H9 (cell line): ENCODE measurements around the gene ZBTB17. TPM values are rescaled to one million over a fixed set of nuclear protein-coding genes. Genes with fewer than 3 reads are reported as not detected.
A peak's percentile ranks its signal among the peaks of the same experiment; 100 is the strongest.

Source experiments
- DNase-seq: peaks from one replicate; pipeline ENCODE4 v3.0.0-alpha.2; 2017
- H2AFZ ChIP-seq: one replicate; pipeline ENCODE4 v1.6.1; 2013; ENCODE audit warnings: mild to moderate bottlenecking, low read length, control low read depth, moderate library complexity
- H2AK5ac ChIP-seq: 2 replicates; pipeline ENCODE4 v1.6.1; 2013; ENCODE audit warnings: low read length, control low read depth, mixed read lengths; ENCODE audit not compliant: insufficient read length
- H2BK120ac ChIP-seq: one replicate; pipeline ENCODE4 v1.6.1; 2013; ENCODE audit warnings: low read depth, mild to moderate bottlenecking, low read length, control low read depth, inconsistent platforms; ENCODE audit not compliant: poor library complexity, severe bottlenecking
- H2BK12ac ChIP-seq: 2 replicates; pipeline ENCODE4 v1.6.1; 2013; ENCODE audit warnings: low read length, control low read depth, mixed read lengths, low read depth; ENCODE audit not compliant: insufficient read length
- H2BK15ac ChIP-seq: 2 replicates; pipeline ENCODE4 v1.6.1; 2013; ENCODE audit warnings: low read depth, low read length, control low read depth
- H2BK20ac ChIP-seq: one replicate; pipeline ENCODE4 v1.6.1; 2013; ENCODE audit warnings: low read depth, mild to moderate bottlenecking, low read length, control low read depth, inconsistent platforms; ENCODE audit not compliant: poor library complexity, severe bottlenecking
- H2BK5ac ChIP-seq: 2 replicates; pipeline ENCODE4 v1.6.1; 2013; ENCODE audit warnings: low read length, control low read depth, mixed read lengths; ENCODE audit not compliant: insufficient read length
- H3K14ac ChIP-seq: 2 replicates; pipeline ENCODE4 v1.6.1; 2013; ENCODE audit warnings: low read length, control low read depth; ENCODE audit not compliant: insufficient read depth
- H3K18ac ChIP-seq: 2 replicates; pipeline ENCODE4 v1.6.1; 2013; ENCODE audit warnings: low read depth, mild to moderate bottlenecking, mixed read lengths, low read length, control low read depth; ENCODE audit not compliant: insufficient read length
- H3K23ac ChIP-seq: 2 replicates; pipeline ENCODE4 v1.6.1; 2013; ENCODE audit warnings: low read length, control low read depth, mixed read lengths, low read depth; ENCODE audit not compliant: insufficient read length
- H3K23me2 ChIP-seq: 2 replicates; pipeline ENCODE4 v1.6.1; 2013; ENCODE audit warnings: low read depth, mild to moderate bottlenecking, mixed read lengths, low read length, control low read depth; ENCODE audit not compliant: insufficient read length, poor library complexity, severe bottlenecking
- H3K27ac ChIP-seq: 2 replicates; pipeline ENCODE4 v1.5.1; 2013; ENCODE audit warnings: low read length, control low read depth, mixed read lengths, low read depth; ENCODE audit not compliant: insufficient read length
- H3K27me3 ChIP-seq: 2 replicates; pipeline ENCODE4 v1.6.1; 2013; ENCODE audit warnings: low read length, control low read depth, inconsistent platforms; ENCODE audit not compliant: insufficient read depth
- H3K4ac ChIP-seq: 2 replicates; pipeline ENCODE4 v1.6.1; 2013; ENCODE audit warnings: low read depth, mild to moderate bottlenecking, control low read depth, inconsistent platforms, low read length, moderate library complexity
- H3K4me1 ChIP-seq: 2 replicates; pipeline ENCODE4 v1.6.1; 2013; ENCODE audit warnings: low read length, control low read depth, inconsistent platforms; ENCODE audit not compliant: insufficient read depth
- H3K4me2 ChIP-seq: 2 replicates; pipeline ENCODE4 v1.6.1; 2013; ENCODE audit warnings: low read length, control low read depth, mixed read lengths; ENCODE audit not compliant: insufficient read length, insufficient read depth
- H3K56ac ChIP-seq: 2 replicates; pipeline ENCODE4 v1.6.1; 2013; ENCODE audit warnings: low read depth, mild to moderate bottlenecking, mixed read lengths, low read length, control low read depth; ENCODE audit not compliant: insufficient read length
- H3K79me1 ChIP-seq: 2 replicates; pipeline ENCODE4 v1.6.1; 2013; ENCODE audit warnings: low read depth, mild to moderate bottlenecking, moderate library complexity, low read length, control low read depth, inconsistent platforms; ENCODE audit not compliant: insufficient read depth, poor library complexity, severe bottlenecking
- H3K79me2 ChIP-seq: 2 replicates; pipeline ENCODE4 v1.6.1; 2013; ENCODE audit warnings: low read length, control low read depth, inconsistent platforms; ENCODE audit not compliant: insufficient read depth
- H3K9ac ChIP-seq: 2 replicates; pipeline ENCODE4 v1.6.1; 2013; ENCODE audit warnings: low read length, control low read depth, mixed read lengths; ENCODE audit not compliant: insufficient read length; ENCODE audit errors: extremely low read depth
- H3K9me3 ChIP-seq: one replicate; pipeline ENCODE4 v1.6.1; 2013; ENCODE audit warnings: low read depth, low read length, inconsistent platforms; ENCODE audit not compliant: control insufficient read depth
- H3T11ph ChIP-seq: one replicate; pipeline ENCODE4 v1.6.1; 2013; ENCODE audit warnings: mild to moderate bottlenecking, low read length, control low read depth, inconsistent platforms
- H4K20me1 ChIP-seq: one replicate; pipeline ENCODE4 v1.6.1; 2013; ENCODE audit not compliant: control insufficient read depth, insufficient read length, insufficient read depth
- H4K5ac ChIP-seq: 2 replicates; pipeline ENCODE4 v1.6.1; 2013; ENCODE audit warnings: low read depth, mild to moderate bottlenecking, mixed read lengths, low read length, control low read depth; ENCODE audit not compliant: insufficient read length
- H4K8ac ChIP-seq: replicated peaks from 2 replicates; pipeline ENCODE4 v1.6.1; 2013; ENCODE audit warnings: low read length, control low read depth, mixed read lengths, low read depth; ENCODE audit not compliant: insufficient read length
- H4K91ac ChIP-seq: 2 replicates; pipeline ENCODE4 v1.6.1; 2013; ENCODE audit warnings: low read depth, mild to moderate bottlenecking, moderate library complexity, mixed read lengths, low read length, control low read depth; ENCODE audit not compliant: insufficient read length
- H3K27ac Mint-ChIP-seq, 3 experiments: 2 replicates in 2 of 3; 3 replicates in 1 of 3; pipeline ENCODE4 v1.8.0; 2020 to 2021; ENCODE audit warnings: mixed read lengths in 3 of 3, mild to moderate bottlenecking in 1 of 3, moderate library complexity in 1 of 3
- H3K27me3 Mint-ChIP-seq: 2 replicates; pipeline ENCODE4 v1.8.0; 2021; ENCODE audit warnings: low read depth, mild to moderate bottlenecking, moderate library complexity, mixed read lengths
- H3K36me3 Mint-ChIP-seq, 3 experiments: 2 replicates in 2 of 3; 3 replicates in 1 of 3; pipeline ENCODE4 v1.8.0; 2020 to 2021; ENCODE audit warnings: low read depth in 3 of 3, mixed read lengths in 3 of 3; ENCODE audit not compliant: insufficient read depth in 1 of 3
- H3K4me1 Mint-ChIP-seq, 2 experiments: 2 replicates each; pipeline ENCODE4 v1.8.0; 2020; ENCODE audit warnings: mixed read lengths in 2 of 2
- H3K4me3 Mint-ChIP-seq, 2 experiments: 2 replicates in 1 of 2; 3 replicates in 1 of 2; pipeline ENCODE4 v1.8.0; 2020 to 2021; ENCODE audit warnings: mild to moderate bottlenecking in 2 of 2, mixed read lengths in 2 of 2, moderate library complexity in 1 of 2
- H3K9me3 Mint-ChIP-seq, 2 experiments: 2 replicates in 1 of 2; 3 replicates in 1 of 2; pipeline ENCODE4 v1.8.0; 2020; ENCODE audit warnings: mild to moderate bottlenecking in 2 of 2, mixed read lengths in 2 of 2, moderate library complexity in 1 of 2
- CTCF ChIP-seq: fragments of 200-600 bp; sonication (generic); conservative IDR thresholded peaks from 3 replicates; pipeline ENCODE4 v1.8.0; 2021; ENCODE audit warnings: antibody characterized with exemption, mild to moderate bottlenecking
- WGBS: extraction: QIAGEN DNeasy Blood & Tissue Kit; methylation state at CpG from one replicate; pipeline ENCODE4 v1.1.7; 2013; ENCODE audit warnings: missing lambda C conversion rate, low lambda C conversion rate, mixed read lengths; ENCODE audit not compliant: insufficient read length; ENCODE audit errors: extremely low coverage; 5-methylcytosine and 5-hydroxymethylcytosine counted together
- total RNA-seq: library from RNA; stranded (reverse); gene quantifications from 2 replicates; pipeline ENCODE4 v1.2.1, GENCODE V29; 2021

ZBTB17 gene
- total RNA-seq, 1 experiment from 2014 or later: 16.5 TPM

GRCh38 chr1:15950763-15951295 lies 25.1 kb downstream of the ZBTB17 start:
- Histone ChIP-seq H3K4me1 (peaks cover 8% of the 10 kb centered on the region; the same call in 1 of the 2 replicates), H2BK5ac (no peak overlapping the region), H3K4ac (no peak overlapping the region), H3K9me3 (no peaks in the 10 kb centered on the region), H3K56ac (no peak overlapping the region), H2AK5ac (no peak overlapping the region), H3K79me2 (no peaks in the 10 kb centered on the region; the same call in 1 of the 2 replicates), H2BK15ac (no peak overlapping the region), H2BK12ac (no peak overlapping the region), H2BK20ac (no peak overlapping the region), H3T11ph (no peak overlapping the region), H3K23me2 (no peaks in the 10 kb centered on the region), H3K27me3 (no peaks in the 10 kb centered on the region), H3K18ac (no peak overlapping the region), H4K8ac (no peak overlapping the region), H4K20me1 (peaks cover 5% of the 10 kb centered on the region), H3K4me2 (no peak overlapping the region), H3K23ac (no peak overlapping the region), H2AFZ (no peak overlapping the region), H4K91ac (no peak overlapping the region), H3K14ac (no peak overlapping the region), H3K79me1 (no peaks in the 10 kb centered on the region), H3K9ac (no peak overlapping the region), H4K5ac (no peak overlapping the region), H2BK120ac (no peak overlapping the region), H3K27ac (no peak overlapping the region)
- no peak for DNase-seq
- peaks cover 9 to 36% (median 13%) of the 10 kb centered on the region in 3 experiments for H3K36me3 Mint-ChIP-seq
- TF ChIP-seq CTCF: no peak
- H3K27me3 Mint-ChIP-seq: no peaks in the 10 kb centered on the region
- H3K4me1 Mint-ChIP-seq: peaks cover 53% of the 10 kb centered on the region in 2 experiments
- peak overlapping the region in 1 of 2 experiments; percentile 20; a peak in 1 of 5 replicates for H3K4me3 Mint-ChIP-seq
- WGBS: no CpG with 5 or more reads among the region's 10 CpGs
- H3K27ac Mint-ChIP-seq: peak overlapping the region in 1 of 3 experiments; percentile 84; a peak in 3 of 7 replicates
- no peaks in the 10 kb centered on the region for H3K9me3 Mint-ChIP-seq
